Small intestine (tissue), 7 donors: Measurements from ENCODE around the gene EPX. TPM values are rescaled to one million over a fixed set of nuclear protein-coding genes. Genes with fewer than 3 reads are reported as not detected.

Source experiments
- DNase-seq, 2 donors: peaks; one replicate each; pipeline versions ENCODE4 v3.0.0 to v3.0.0-alpha.2; 2013
- FAIRE-seq: peaks from 2 replicates; lab custom pipeline; 2012; peaks lifted over from hg19 to GRCh38; lab: Jason Lieb, UNC
- H3K27ac ChIP-seq, 3 donors: one replicate each; pipeline ENCODE4 v1.5.1; 2013; ENCODE audit warnings: low read length in 2 of 3, mild to moderate bottlenecking in 2 of 3, control low read depth in 1 of 3, inconsistent platforms in 1 of 3, low read depth in 1 of 3, moderate library complexity in 1 of 3
- H3K27me3 ChIP-seq, 3 donors: one replicate each; pipeline ENCODE4 v1.6.1; 2013; ENCODE audit warnings: low read length in 3 of 3, inconsistent platforms in 1 of 3; ENCODE audit not compliant: control insufficient read depth in 3 of 3, insufficient read depth in 3 of 3
- H3K36me3 ChIP-seq, 3 donors: one replicate each; pipeline ENCODE4 v1.6.1; 2013; ENCODE audit warnings: low read length in 3 of 3, inconsistent platforms in 1 of 3, low read depth in 1 of 3, mild to moderate bottlenecking in 1 of 3, moderate library complexity in 1 of 3; ENCODE audit not compliant: control insufficient read depth in 3 of 3, insufficient read depth in 2 of 3
- H3K4me1 ChIP-seq, 3 donors: one replicate each; pipeline ENCODE4 v1.6.1; 2013; ENCODE audit warnings: low read length in 2 of 3, inconsistent platforms in 1 of 3, low read depth in 1 of 3, mild to moderate bottlenecking in 1 of 3, moderate library complexity in 1 of 3; ENCODE audit not compliant: control insufficient read depth in 3 of 3, insufficient read depth in 2 of 3
- H3K4me3 ChIP-seq, 3 donors: one replicate each; pipeline ENCODE4 v1.5.1; 2013; ENCODE audit warnings: low read length in 3 of 3, control low read depth in 1 of 3, inconsistent platforms in 1 of 3, low read depth in 1 of 3, mild to moderate bottlenecking in 1 of 3, moderate library complexity in 1 of 3
- H3K9me3 ChIP-seq, 2 donors: one replicate each; pipeline ENCODE4 v1.6.1; 2013; ENCODE audit warnings: low read depth in 1 of 2, low read length in 1 of 2; ENCODE audit not compliant: control insufficient read depth in 2 of 2, insufficient read depth in 1 of 2
- WGBS, 3 donors: extraction: QIAGEN DNeasy Blood & Tissue Kit; methylation state at CpG; one replicate each; pipeline ENCODE4 v1.1.7; 2013; 5-methylcytosine and 5-hydroxymethylcytosine counted together
- polyA plus RNA-seq, 4 donors: library from polyadenylated mRNA; stranded (reverse) in 3 of 4; unstranded in 1 of 4; fragments of 200-250 nt in 3 of 4; fragments of 120-200 nt in 1 of 4; gene quantifications; one replicate each; pipeline versions ENCODE4 v1.2.1 to v1.2.3, GENCODE V29; 2013
- donor health status: healthy with polysubstance abuse.
- donor health status: control.
- donor health status: control.
- donor health status: Bipolar disorder and iron deficiency.
- donor health status: healthy.

EPX gene
- polyA plus RNA-seq, 4 donors, result 0.24 TPM; not detected in 3

DNA sequence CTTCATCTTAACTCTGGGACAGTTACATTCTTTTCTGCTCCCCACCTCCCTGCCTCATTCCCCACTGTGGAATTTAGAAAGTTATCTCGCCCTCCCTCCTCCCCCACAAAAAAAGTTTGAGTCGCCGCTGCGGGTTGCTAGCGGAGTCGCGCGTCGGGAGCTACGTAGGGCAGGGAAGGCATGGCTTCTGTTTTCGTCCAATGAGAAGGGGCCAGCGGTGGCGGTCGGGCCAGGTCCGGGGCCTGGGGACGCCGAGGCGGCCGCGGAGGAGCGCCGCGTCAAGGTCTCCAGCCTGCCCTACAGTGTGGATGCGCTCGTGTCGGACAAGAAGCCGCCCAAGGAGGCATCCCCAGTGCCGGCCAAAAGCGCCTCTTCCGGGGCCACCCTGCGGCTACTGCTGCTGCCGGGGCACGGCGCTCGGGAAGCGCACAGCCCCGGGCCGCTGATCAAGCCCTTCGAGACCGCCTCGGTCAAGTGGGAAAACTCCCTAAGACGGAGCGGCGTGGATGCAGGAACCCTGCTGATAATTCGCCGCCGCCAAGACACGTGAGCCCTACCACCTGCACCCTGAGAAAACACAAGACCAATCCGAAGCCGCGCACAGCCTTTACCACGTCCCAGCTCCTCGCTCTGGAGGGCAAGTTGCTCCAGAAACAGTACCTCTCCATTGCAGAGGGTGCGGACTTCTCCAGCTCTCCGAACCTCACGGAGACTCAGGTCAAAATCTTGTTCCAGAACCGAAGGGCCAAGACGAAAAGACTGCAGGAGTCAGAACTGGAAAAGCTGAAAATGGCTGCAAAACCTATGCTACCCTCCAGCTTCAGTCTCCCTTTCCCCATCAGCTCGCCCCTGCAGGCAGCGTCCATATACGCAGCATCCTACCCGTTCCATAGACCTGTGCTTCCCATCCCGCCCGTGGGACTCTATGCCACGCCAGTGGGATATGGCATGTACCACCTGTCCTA lies 35.4 kb upstream of the EPX start:
- Histone ChIP-seq H3K4me1 (no peaks in the 10 kb centered on the region), H3K27ac (no peak overlapping the region), H3K27me3 (peaks cover 9 to 50% (median 14%) of the 10 kb centered on the region in 3 donors), H3K36me3 (no peaks in the 10 kb centered on the region), H3K9me3 (no peaks in the 10 kb centered on the region), H3K4me3 (peak overlapping the region in 2 of 3 donors; percentile 0 to 38)
- DNase-seq (peak in 1 of 2 donors; percentile 24), FAIRE-seq (no peak)
- WGBS, 3 donors, result 2 to 9% (median 6%) methylated on average over 63 to 65 of the region's 65 CpGs

DNA sequence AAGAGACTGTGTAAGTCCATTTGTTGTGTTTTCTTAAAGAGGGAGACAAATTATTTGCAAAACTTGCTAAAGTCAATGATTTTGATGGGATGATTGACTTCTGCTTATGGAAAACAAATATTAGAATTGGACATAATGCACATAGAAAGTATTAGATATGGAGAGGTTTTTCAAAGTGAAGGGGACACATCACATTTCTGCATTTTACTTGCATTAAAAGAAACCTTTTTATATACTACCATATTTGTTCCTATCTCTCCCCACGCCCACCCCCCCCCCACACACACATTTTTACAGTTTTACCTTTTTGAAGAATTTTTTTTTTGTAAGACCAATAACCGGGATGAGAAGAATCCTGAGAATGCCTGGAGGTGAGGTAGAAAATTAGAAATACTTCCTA lies 34.3 kb upstream of the EPX start:
- no peak for FAIRE-seq
- Histone ChIP-seq H3K36me3 (no peaks in the 10 kb centered on the region), H3K4me1 (no peaks in the 10 kb centered on the region), H3K9me3 (no peaks in the 10 kb centered on the region), H3K27ac (no peak overlapping the region), H3K4me3 (no peak overlapping the region), H3K27me3 (peaks cover 9 to 44% (median 16%) of the 10 kb centered on the region in 3 donors)
- WGBS, 3 donors, result 61 to 77% (median 69%) methylated on average over 2 of the region's 2 CpGs
- no peak for DNase-seq

DNA sequence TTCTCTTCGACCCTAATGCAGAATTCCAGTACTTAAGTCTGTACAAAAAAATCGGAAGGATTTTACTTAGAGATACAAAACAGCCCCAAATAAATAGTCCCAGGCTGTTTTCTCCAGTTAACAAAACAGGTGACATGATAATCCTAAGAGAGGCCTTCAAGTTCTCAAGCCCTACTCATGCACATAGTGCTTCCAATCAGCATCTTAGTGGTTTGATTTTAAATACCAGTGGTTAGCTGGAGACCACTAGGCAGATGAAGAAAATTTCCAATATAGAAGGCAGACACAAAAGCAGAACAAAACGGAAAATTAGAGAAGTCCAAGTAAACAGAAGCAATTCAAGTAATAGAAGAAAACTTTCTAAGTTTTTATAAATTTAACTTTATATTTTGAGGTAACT lies 31.0 kb upstream of the EPX start:
- Histone ChIP-seq H3K27me3 (peaks cover 0 to 33% (median 13%) of the 10 kb centered on the region in 3 donors), H3K27ac (no peak overlapping the region), H3K4me3 (no peak overlapping the region), H3K4me1 (no peaks in the 10 kb centered on the region), H3K36me3 (no peaks in the 10 kb centered on the region), H3K9me3 (no peaks in the 10 kb centered on the region)
- DNase-seq (no peak), FAIRE-seq (no peak)
- 65 to 75% (median 65%) methylated on average over 3 of the region's 3 CpGs for WGBS, 3 donors

DNA sequence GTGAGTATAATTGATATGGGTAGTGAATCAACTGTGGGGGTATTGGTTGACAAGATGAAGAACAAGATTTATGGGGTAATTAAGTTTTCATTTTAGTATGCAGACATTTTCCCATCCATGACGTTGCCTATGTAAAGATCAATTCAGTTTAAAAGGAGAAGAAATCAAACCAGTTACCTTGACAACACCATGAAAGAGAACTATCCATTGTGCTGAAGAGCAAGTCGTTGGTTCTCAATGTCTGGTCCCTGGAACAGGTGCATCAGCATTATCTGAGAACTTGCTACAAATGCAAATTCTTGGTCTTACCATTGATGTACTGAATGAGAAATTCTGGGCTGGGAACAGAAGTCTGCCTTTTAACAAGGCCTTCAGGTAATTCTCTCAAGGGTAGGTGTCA lies 26.5 kb upstream of the EPX start:
- Histone ChIP-seq H3K4me1 (no peaks in the 10 kb centered on the region), H3K36me3 (no peaks in the 10 kb centered on the region), H3K27me3 (peaks cover 0 to 13% (median 8%) of the 10 kb centered on the region in 3 donors), H3K27ac (no peak overlapping the region), H3K4me3 (no peak overlapping the region), H3K9me3 (no peaks in the 10 kb centered on the region)
- DNase-seq (no peak), FAIRE-seq (no peak)
- 6 to 12% (median 11%) methylated on average over 2 of the region's 2 CpGs for WGBS, 3 donors

DNA sequence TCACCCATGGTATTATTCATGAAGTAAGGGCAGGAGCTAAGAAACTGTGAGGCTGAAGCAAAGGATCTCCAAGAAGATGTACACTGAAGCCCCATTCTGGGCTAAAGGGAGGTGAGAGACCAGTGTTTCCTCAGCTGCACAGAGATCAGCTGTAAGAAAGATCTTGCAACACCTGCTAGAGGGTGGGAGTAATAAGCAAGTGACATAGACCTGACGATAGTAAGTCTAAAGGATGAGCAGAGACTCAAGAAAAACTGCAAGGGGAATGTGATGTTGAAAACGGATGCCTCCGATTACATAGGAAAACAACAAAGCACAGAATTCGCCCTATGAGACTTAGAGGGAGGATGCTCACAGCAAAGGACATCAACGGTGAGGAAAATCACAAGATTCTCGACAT lies 25.8 kb upstream of the EPX start, which contains the start of gene OR4D2:
OR4D2 (plus strand) TSS at position 301 of the 400 bp plus-strand sequence. CDS start 2,674 bp downstream, outside the sequence.
- 63 to 65% (median 64%) methylated on average over 6 of the region's 6 CpGs for WGBS, 3 donors
- Histone ChIP-seq H3K36me3 (no peaks in the 10 kb centered on the region), H3K4me1 (no peaks in the 10 kb centered on the region), H3K4me3 (no peak within 1 kb of the TSS), H3K27ac (no peak within 1 kb of the TSS), H3K27me3 (peaks cover 0 to 13% (median 8%) of the 10 kb centered on the region in 3 donors), H3K9me3 (no peaks in the 10 kb centered on the region)
- DNase-seq (no peak), FAIRE-seq (no peak)

DNA sequence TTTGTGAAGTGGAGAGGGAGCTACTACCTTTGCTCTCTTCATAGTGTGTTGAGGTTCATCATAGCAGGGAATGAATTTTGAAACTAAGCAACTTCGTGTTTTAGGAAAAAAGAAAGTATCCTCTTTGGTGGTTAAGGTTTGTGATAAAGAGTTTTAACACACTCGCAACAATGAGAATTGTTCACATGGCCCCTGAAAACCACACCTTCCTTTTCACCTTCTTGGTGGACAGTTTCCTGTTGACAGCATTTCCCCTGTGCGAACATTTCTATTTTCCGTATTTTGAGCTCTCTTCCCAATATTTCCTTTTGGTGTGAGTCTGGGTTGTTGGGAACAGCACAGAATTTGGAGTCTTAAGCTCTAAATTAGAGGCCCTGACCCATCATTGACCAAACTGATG lies 21.9 kb upstream of the EPX start:
- DNase-seq, result no peak
- WGBS, 3 donors, result 45 to 64% (median 47%) methylated on average over 4 of the region's 4 CpGs
- no peaks in the 10 kb centered on the region for H3K4me1 ChIP-seq
- no peaks in the 10 kb centered on the region for H3K9me3 ChIP-seq
- H3K36me3 ChIP-seq, result no peaks in the 10 kb centered on the region
- no peak overlapping the region for H3K27ac ChIP-seq
- FAIRE-seq, result no peak
- H3K4me3 ChIP-seq, result no peak overlapping the region
- H3K27me3 ChIP-seq, result peaks cover 0 to 2% (median 2%) of the 10 kb centered on the region in 3 donors

DNA sequence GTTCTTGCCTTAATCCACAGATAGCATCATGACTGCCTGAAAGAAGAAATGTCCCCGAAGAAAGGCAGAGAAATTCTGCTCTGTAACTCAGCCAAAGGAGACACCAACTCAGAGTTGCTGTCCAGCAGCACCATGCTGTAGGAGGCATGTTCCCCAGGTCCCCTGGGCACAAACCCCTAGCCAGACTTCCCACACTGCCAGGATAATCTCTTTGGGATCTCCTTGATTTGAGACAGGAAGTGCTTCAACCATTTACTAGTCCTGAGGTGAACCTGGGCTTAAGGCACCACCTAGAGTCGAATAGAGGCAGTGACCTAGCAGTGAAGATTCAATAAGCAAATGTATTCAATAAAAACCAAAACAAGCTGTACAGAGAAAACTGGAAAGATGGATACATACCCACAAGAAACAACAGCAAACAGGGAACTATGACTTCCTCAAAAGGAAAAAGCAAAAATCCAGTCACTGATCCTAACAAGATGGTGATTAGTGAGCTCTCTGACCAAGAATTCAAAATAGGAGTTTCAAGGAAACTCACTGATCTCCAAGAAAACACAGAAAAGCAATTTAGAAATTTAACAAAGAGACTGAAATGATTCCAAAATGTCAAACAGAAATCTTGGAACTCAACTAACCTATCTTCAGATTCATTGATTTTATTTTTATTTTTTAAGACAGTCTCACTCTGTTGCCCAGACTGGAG lies 20.0 kb upstream of the EPX start:
- DNase-seq (peak; percentile 31 to 40), FAIRE-seq (no peak)
- H3K4me1 ChIP-seq, result no peaks in the 10 kb centered on the region
- no peak overlapping the region for H3K27ac ChIP-seq
- H3K9me3 ChIP-seq, result no peaks in the 10 kb centered on the region
- peaks cover 0 to 2% (median 2%) of the 10 kb centered on the region in 3 donors for H3K27me3 ChIP-seq
- no peaks in the 10 kb centered on the region for H3K36me3 ChIP-seq
- H3K4me3 ChIP-seq, result no peak overlapping the region
- WGBS, 3 donors, result 38 to 47% (median 42%) methylated on average over 2 of the region's 2 CpGs

DNA sequence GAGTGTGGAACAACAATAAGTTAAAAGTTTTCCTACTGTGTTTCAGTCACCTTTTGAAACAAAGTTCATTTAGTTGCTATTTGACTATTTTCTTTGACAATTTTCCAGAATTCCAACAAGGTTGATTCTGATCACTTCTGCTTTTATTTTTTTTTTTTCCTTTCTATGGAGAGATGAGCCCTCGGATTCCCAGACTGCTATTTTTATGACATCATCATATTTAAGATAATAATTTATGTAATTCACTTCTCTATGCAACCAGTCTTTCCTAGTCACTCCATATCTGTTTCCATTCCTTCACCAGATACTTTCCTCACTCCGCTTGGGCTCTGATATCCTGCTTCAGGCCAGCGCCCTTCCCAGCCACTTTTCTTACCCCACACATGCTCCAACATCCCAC lies 17.7 kb upstream of the EPX start:
- no peaks in the 10 kb centered on the region for H3K36me3 ChIP-seq
- FAIRE-seq (no peak), DNase-seq (no peak)
- WGBS, 3 donors, result 41 to 51% (median 46%) methylated on average over 3 of the region's 3 CpGs
- no peaks in the 10 kb centered on the region for H3K27me3 ChIP-seq
- no peaks in the 10 kb centered on the region for H3K9me3 ChIP-seq
- no peak overlapping the region for H3K4me3 ChIP-seq
- no peak overlapping the region for H3K27ac ChIP-seq
- peaks cover 0 to 16% (median 0%) of the 10 kb centered on the region in 3 donors for H3K4me1 ChIP-seq
